Measurements from ENCODE around the gene NSD2. TPM values are rescaled to one million over a fixed set of nuclear protein-coding genes. Genes with fewer than 3 reads are reported as not detected.

NSD2 gene
- total RNA-seq (100 to 1,000 TPM; 124 to 144 TPM), polyA plus RNA-seq (ENCODE audit: insufficient read depth, low read depth, low replicate concordance) (108 TPM)
- long read RNA-seq, donor 1, full-length matches to known transcripts, result 2 of 2 reads
- long read RNA-seq, donor 1, partial matches to known transcripts, result 0 of 2 reads
- long read RNA-seq, donor 1, other reads (novel, unspliced or antisense), result 0 of 2 reads
- long read RNA-seq, donor 2, partial matches to known transcripts, result 0 of 3 reads
- long read RNA-seq, donor 2, other reads (novel, unspliced or antisense), result 0 of 3 reads

DNA sequence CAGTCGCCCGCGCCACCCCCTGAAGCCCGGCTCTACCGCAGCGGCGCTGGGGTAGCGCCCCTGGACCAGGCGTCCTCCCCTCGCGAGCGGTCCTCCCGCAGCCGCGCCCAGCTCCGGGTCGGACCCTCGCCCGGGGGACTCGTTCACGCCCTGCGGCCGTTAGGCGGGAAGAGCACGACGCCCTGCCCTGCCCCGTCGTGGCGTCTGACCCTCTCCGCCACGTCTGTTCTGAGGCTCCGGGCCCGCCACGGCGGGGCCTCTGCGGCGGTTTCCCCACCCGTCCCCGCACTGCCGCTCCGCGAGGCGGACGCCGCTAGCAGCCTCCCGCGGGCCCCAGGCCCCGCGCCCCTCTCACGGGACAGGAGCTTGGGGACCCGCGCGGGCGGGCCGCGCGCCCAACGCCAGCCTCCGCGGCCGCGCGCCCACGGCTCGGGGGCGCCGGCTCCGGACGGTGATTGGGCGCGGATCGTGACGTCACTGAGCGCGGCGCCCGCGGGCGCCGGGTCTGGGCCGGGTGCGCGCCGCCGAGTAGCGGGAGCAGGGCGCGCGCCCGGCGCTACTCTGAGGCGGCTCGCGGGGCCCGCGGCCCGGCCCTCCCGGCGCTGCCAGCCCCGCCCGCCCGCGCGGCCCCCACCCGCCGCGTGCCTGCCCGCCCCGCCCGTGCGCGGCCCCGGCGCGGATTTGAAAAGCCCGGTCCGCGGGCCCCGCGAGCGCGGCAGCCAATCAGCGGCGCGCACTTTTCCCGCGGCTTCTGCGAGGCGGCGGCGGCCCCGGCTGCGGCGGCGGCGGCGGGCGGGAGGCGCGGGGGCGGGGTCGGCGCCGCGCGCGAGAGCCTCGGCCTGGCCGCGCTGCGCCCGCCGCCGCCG is at the start of gene NSD2:
Gene NSD2 (plus strand): TSS at position 816 of the 866 bp plus-strand sequence. CDS start 29,262 bp downstream, outside the sequence.
- Histone ChIP-seq H3K27ac (peak within 1 kb of the TSS; percentile 97 to 99), H3K4me3 (peak within 1 kb of the TSS; percentile 81 to 89), H3K36me3 (ENCODE audit: low read depth, missing control alignments) (no peaks in the 10 kb centered on the region), H3K27me3 (no peaks in the 10 kb centered on the region), H3K4me1 (no peaks in the 10 kb centered on the region), H3K9me3 (no peaks in the 10 kb centered on the region)
- TF ChIP-seq POLR2A (IDR thresholded peaks at IDR 0.05) (no peak), CTCF (IDR thresholded peaks at IDR 0.05) (no peak)
- 0% methylated on average over 86 of the region's 155 CpGs; no CpG with 5 or more reads in 1 of the 2 donors for WGBS, 2 donors
- DNase-seq, result peak; percentile 93
- intact Hi-C loops (cut with DNase I; ENCODE audit: low total_unique reads), result no loop called here

- no peak for TF ChIP-seq CTCF (IDR thresholded peaks at IDR 0.05)
- TF ChIP-seq POLR2A (IDR thresholded peaks at IDR 0.05), result no peak
- 94 to 95% methylated on average over 8 to 18 of the region's 18 CpGs for WGBS, 2 donors
- Histone ChIP-seq H3K36me3 (ENCODE audit: low read depth, missing control alignments) (no peaks in the 10 kb centered on the region), H3K27ac (no peak overlapping the region), H3K27me3 (no peaks in the 10 kb centered on the region), H3K9me3 (no peaks in the 10 kb centered on the region), H3K4me3 (no peak overlapping the region), H3K4me1 (no peaks in the 10 kb centered on the region)
- DNase-seq, result no peak
- intact Hi-C loops (cut with DNase I; ENCODE audit: low total_unique reads), result no loop called here
These were observed 49.3 kb upstream of the NSD2 start for GRCh38 chr4:1821679-1822567.

- Histone ChIP-seq H3K27ac (no peak overlapping the region), H3K36me3 (ENCODE audit: low read depth, missing control alignments) (no peaks in the 10 kb centered on the region), H3K4me1 (no peaks in the 10 kb centered on the region), H3K27me3 (no peaks in the 10 kb centered on the region), H3K4me3 (no peak overlapping the region), H3K9me3 (no peaks in the 10 kb centered on the region)
- 91 to 92% methylated on average over 26 to 37 of the region's 37 CpGs for WGBS, 2 donors
- no peak for DNase-seq
- TF ChIP-seq POLR2A (IDR thresholded peaks at IDR 0.05) (no peak), CTCF (IDR thresholded peaks at IDR 0.05) (no peak)
- intact Hi-C loops (cut with DNase I; ENCODE audit: low total_unique reads), result no loop called here
These were observed 48.3 kb upstream of the NSD2 start for GRCh38 chr4:1822568-1823544.

DNA sequence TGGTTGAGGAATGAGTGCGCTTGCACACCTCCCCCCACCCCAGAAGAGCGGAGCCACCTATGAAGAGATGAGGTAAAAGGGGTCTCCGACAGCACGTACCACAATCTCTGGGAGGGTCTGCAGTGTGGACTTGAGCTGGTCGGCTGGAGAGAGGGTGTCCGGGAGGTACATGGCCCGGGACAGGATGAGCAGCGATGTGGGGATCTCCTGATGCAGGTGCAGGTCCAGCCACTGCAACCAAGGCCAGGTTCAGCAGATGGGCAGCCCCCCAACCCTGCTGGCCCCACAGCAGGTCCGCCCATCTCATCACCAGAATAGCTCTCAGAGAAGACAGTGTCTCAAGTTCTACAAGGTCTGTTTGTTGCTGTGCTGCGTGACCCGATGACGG is 47.7 kb upstream of the NSD2 start:
- 96 to 97% methylated on average over 9 to 12 of the region's 12 CpGs for WGBS, 2 donors
- intact Hi-C loops (cut with DNase I; ENCODE audit: low total_unique reads), result no loop called here
- no peaks in the 10 kb centered on the region for H3K27me3 ChIP-seq
- no peak for TF ChIP-seq CTCF (IDR thresholded peaks at IDR 0.05)
- TF ChIP-seq POLR2A (IDR thresholded peaks at IDR 0.05), result no peak
- no peak for DNase-seq
- H3K36me3 ChIP-seq (ENCODE audit: low read depth, missing control alignments), result no peaks in the 10 kb centered on the region
- no peaks in the 10 kb centered on the region for H3K4me1 ChIP-seq
- H3K9me3 ChIP-seq, result no peaks in the 10 kb centered on the region
- no peak overlapping the region for H3K4me3 ChIP-seq
- H3K27ac ChIP-seq, result no peak overlapping the region

Measured in testis (tissue), 5 donors.